Sigmoid colon (tissue), 7 donors: ENCODE data around the gene CHCHD5. TPM values are rescaled to one million over a fixed set of nuclear protein-coding genes. Genes with fewer than 3 reads are reported as not detected.

ENCODE experiments used
- DNase-seq: peaks from one replicate; pipeline ENCODE4 v3.0.0-alpha.2; 2019
- H3K27ac ChIP-seq, 4 donors: fragments of 200-600 bp; sonication (generic); one replicate each; pipeline ENCODE4 v1.5.1; 2016 to 2019; ENCODE audit warnings: mild to moderate bottlenecking in 1 of 4
- H3K27me3 ChIP-seq, 3 donors: fragments of 200-600 bp; sonication (generic); one replicate each; pipeline ENCODE4 v1.5.1; 2019; ENCODE audit warnings: mild to moderate bottlenecking in 1 of 3
- H3K36me3 ChIP-seq, 4 donors: fragments of 200-600 bp; sonication (generic); one replicate each; pipeline ENCODE4 v1.5.1; 2016 to 2019
- H3K4me1 ChIP-seq, 4 donors: fragments of 200-600 bp; sonication (generic); one replicate each; pipeline ENCODE4 v1.5.1; 2017 to 2019
- H3K4me3 ChIP-seq, 4 donors: fragments of 200-600 bp; sonication (generic); one replicate each; pipeline ENCODE4 v1.5.1; 2017 to 2019; ENCODE audit warnings: mild to moderate bottlenecking in 2 of 4, moderate library complexity in 1 of 4
- H3K9me3 ChIP-seq, 4 donors: fragments of 200-600 bp in 3 of 4; sonication (generic) in 3 of 4; one replicate each; pipeline versions ENCODE4 v1.5.1 to v1.6.1; 2013 to 2019
- CTCF ChIP-seq, 4 experiments: fragments of 450-650 bp in 3 of 4; fragments of 200-600 bp in 1 of 4; IDR thresholded peaks; one replicate each; pipeline ENCODE4 v1.5.1; 2016 to 2019; ENCODE audit warnings: antibody characterized with exemption in 4 of 4, mild to moderate bottlenecking in 3 of 4, moderate library complexity in 2 of 4
- EP300 ChIP-seq, 4 donors: sonication (generic); formaldehyde crosslinking; IDR thresholded peaks; one replicate each; pipeline ENCODE4 v1.6.1; 2017; ENCODE audit warnings: antibody characterized with exemption in 4 of 4
- POLR2A ChIP-seq, 2 donors: fragments of 450-650 bp; IDR thresholded peaks; one replicate each; pipeline ENCODE4 v1.6.1; 2016; ENCODE audit warnings: antibody characterized with exemption in 2 of 2, mild to moderate bottlenecking in 2 of 2, moderate library complexity in 2 of 2
- POLR2AphosphoS5 ChIP-seq, 4 donors: sonication (generic); formaldehyde crosslinking; IDR thresholded peaks; one replicate each; pipeline ENCODE4 v1.6.1; 2017; ENCODE audit warnings: antibody characterized with exemption in 4 of 4
- WGBS, 2 donors: extraction: QIAGEN DNeasy Blood & Tissue Kit; methylation state at CpG; one replicate each; pipeline ENCODE4 v1.1.7; 2013; 5-methylcytosine and 5-hydroxymethylcytosine counted together
- intact Hi-C: fragments of 100-400 bp; cut with DNase I; formaldehyde crosslinking; loops from one replicate; pipeline ENCODE4 v1.15.1; 2023
- polyA plus RNA-seq, 3 donors: library from polyadenylated mRNA; stranded (reverse); fragments of 200-250 nt; gene quantifications; one replicate each; pipeline ENCODE4 v1.2.3, GENCODE V29; 2013
- small RNA-seq, 3 donors: library from RNA; depleted of rRNA; stranded (forward); fragments of <200 nt; gene quantifications; one replicate each; pipeline ENCODE3, GENCODE V24; 2016
- total RNA-seq, 4 donors: library from RNA; depleted of rRNA; stranded (reverse); fragments of >200 nt; gene quantifications; one replicate each; pipeline ENCODE4 v1.1.0, GENCODE V29; 2016
- donor health status: healthy with polysubstance abuse.
- donor health status: Bipolar disorder and iron deficiency.
- donor health status: healthy.

CHCHD5 gene
- total and polyA plus RNA-seq, 7 donors = 13.8 to 62.5 (median 36.4) TPM

GRCh38 chr2:112634153-112634873 lies 49.9 kb downstream of the CHCHD5 start:
- H3K4me1 ChIP-seq = no peaks in the 10 kb centered on the region
- DNase-seq = no peak
- no peaks in the 10 kb centered on the region for H3K9me3 ChIP-seq
- no peak overlapping the region for H3K4me3 ChIP-seq
- intact Hi-C loops = no loop called here
- 81 to 87% methylated on average over 16 of the region's 16 CpGs for WGBS, 2 donors
- TF ChIP-seq CTCF (IDR thresholded peaks at IDR 0.05) (no peak), EP300 (IDR thresholded peaks at IDR 0.05) (no peak), POLR2AphosphoS5 (IDR thresholded peaks at IDR 0.05) (no peak), POLR2A (IDR thresholded peaks at IDR 0.05) (no peak)
- H3K27ac ChIP-seq = no peak overlapping the region
- no peaks in the 10 kb centered on the region for H3K36me3 ChIP-seq
- peaks cover 0 to 8% (median 0%) of the 10 kb centered on the region in 3 donors for H3K27me3 ChIP-seq

GRCh38 chr2:112634874-112635157 lies 50.4 kb downstream of the CHCHD5 start:
- intact Hi-C loops = no loop called here
- WGBS, 2 donors = 90 to 96% methylated on average over 6 of the region's 6 CpGs

GRCh38 chr2:112636605-112637288 lies 52.3 kb downstream of the CHCHD5 start:
- 78 to 81% methylated on average over 7 of the region's 7 CpGs for WGBS, 2 donors
- H3K27ac ChIP-seq = no peak overlapping the region
- TF ChIP-seq CTCF (IDR thresholded peaks at IDR 0.05) = no peak
- TF ChIP-seq POLR2AphosphoS5 (IDR thresholded peaks at IDR 0.05) = no peak
- no peak for TF ChIP-seq EP300 (IDR thresholded peaks at IDR 0.05)
- TF ChIP-seq POLR2A (IDR thresholded peaks at IDR 0.05) = no peak
- H3K36me3 ChIP-seq = no peaks in the 10 kb centered on the region
- peaks cover 0 to 10% (median 3%) of the 10 kb centered on the region in 4 donors for H3K4me1 ChIP-seq
- H3K4me3 ChIP-seq = no peak overlapping the region
- no peak for DNase-seq
- H3K27me3 ChIP-seq = no peaks in the 10 kb centered on the region
- H3K9me3 ChIP-seq = no peaks in the 10 kb centered on the region
- intact Hi-C loops = no loop called here

More at GRCh38 chr2:112634874-112635157, 50.4 kb downstream of the CHCHD5 start:
- Histone ChIP-seq H3K4me3 (no peak overlapping the region), H3K9me3 (no peaks in the 10 kb centered on the region), H3K27me3 (peaks cover 0 to 3% (median 0%) of the 10 kb centered on the region in 3 donors), H3K4me1 (no peaks in the 10 kb centered on the region), H3K36me3 (no peaks in the 10 kb centered on the region), H3K27ac (no peak overlapping the region)
- TF ChIP-seq CTCF (IDR thresholded peaks at IDR 0.05) = no peak
- no peak for DNase-seq

- DNase-seq = no peak
- Histone ChIP-seq H3K27ac (no peak overlapping the region), H3K27me3 (no peaks in the 10 kb centered on the region), H3K9me3 (no peaks in the 10 kb centered on the region), H3K4me1 (peaks cover 0 to 10% (median 3%) of the 10 kb centered on the region in 4 donors), H3K36me3 (no peaks in the 10 kb centered on the region), H3K4me3 (no peak overlapping the region)
- intact Hi-C loops = no loop called here
- TF ChIP-seq POLR2A (IDR thresholded peaks at IDR 0.05) (no peak), CTCF (IDR thresholded peaks at IDR 0.05) (no peak), POLR2AphosphoS5 (IDR thresholded peaks at IDR 0.05) (no peak), EP300 (IDR thresholded peaks at IDR 0.05) (no peak)
- 30 to 82% methylated on average over 4 of the region's 4 CpGs for WGBS, 2 donors
Observed at GRCh38 chr2:112637289-112637660, 52.9 kb downstream of the CHCHD5 start.

Small RNA genes lying within 50 kb of the gene (small RNA-seq; reads per million reads assigned to genes)
- 0 reads per million in 3 donors for gene RF00019

Other genes starting within 250 kb of the CHCHD5 start
- gene RGPD8, start 151.0 kb upstream of the CHCHD5 start, total RNA-seq = 10 to 100 TPM; 16.1 to 34.1 (median 21.7) TPM
- gene RGPD8, start 151.0 kb upstream of the CHCHD5 start, polyA plus RNA-seq = 1 to 10 TPM in 1 of 3 donors, under 1 TPM in 2; 0.23 to 2.1 (median 0.60) TPM
- gene TTL, start 102.5 kb upstream of the CHCHD5 start, total RNA-seq = 10 to 100 TPM; 16.5 to 29.6 (median 23.6) TPM
- gene TTL, start 102.5 kb upstream of the CHCHD5 start, polyA plus RNA-seq = 1 to 10 TPM; 3.6 to 9.7 (median 8.6) TPM
- gene POLR1B, start 42.1 kb upstream of the CHCHD5 start, total RNA-seq = 1 to 10 TPM; 7.2 to 8.9 (median 8.2) TPM
- 1 to 10 TPM; 3.6 to 8.8 (median 3.7) TPM for gene POLR1B, start 42.1 kb upstream of the CHCHD5 start, polyA plus RNA-seq
- gene SLC20A1, start 61.3 kb downstream of the CHCHD5 start, total RNA-seq = 10 to 100 TPM; 11.4 to 25.1 (median 14.3) TPM
- 10 to 100 TPM; 18.0 to 34.9 (median 31.0) TPM for gene SLC20A1, start 61.3 kb downstream of the CHCHD5 start, polyA plus RNA-seq
- gene NT5DC4, start 136.4 kb downstream of the CHCHD5 start, total RNA-seq = not detected
- under 1 TPM in 1 of 3 donors, not detected in 2; 0.89 TPM for gene NT5DC4, start 136.4 kb downstream of the CHCHD5 start, polyA plus RNA-seq
- gene CKAP2L, start 180.0 kb downstream of the CHCHD5 start, total RNA-seq = under 1 TPM in 2 of 4 donors, not detected in 2; 0.28 to 0.54 TPM
- gene CKAP2L, start 180.0 kb downstream of the CHCHD5 start, polyA plus RNA-seq = 1 to 10 TPM in 2 of 3 donors, under 1 TPM in 1; under 0.01 to 3.0 (median 2.3) TPM
- gene IL1A, start 199.9 kb downstream of the CHCHD5 start, total RNA-seq = not detected
- under 1 TPM in 2 of 3 donors, not detected in 1; 0.46 to 0.73 TPM for gene IL1A, start 199.9 kb downstream of the CHCHD5 start, polyA plus RNA-seq